Sigmoid colon (tissue), 7 donors: ENCODE results near the gene SCN2A. TPM values are rescaled to one million over a fixed set of nuclear protein-coding genes. Genes with fewer than 3 reads are reported as not detected.
"Not testable (repeated sequence)": the region's sequence is repeated elsewhere in the genome, so short reads cannot be mapped to it uniquely, and the experiment has no call there.

ENCODE experiments used
- DNase-seq: peaks from one replicate; pipeline ENCODE4 v3.0.0-alpha.2; 2019
- H3K27ac ChIP-seq, 4 donors: fragments of 200-600 bp; sonication (generic); one replicate each; pipeline ENCODE4 v1.5.1; 2016 to 2019; ENCODE audit warnings: mild to moderate bottlenecking in 1 of 4
- H3K27me3 ChIP-seq, 3 donors: fragments of 200-600 bp; sonication (generic); one replicate each; pipeline ENCODE4 v1.5.1; 2019; ENCODE audit warnings: mild to moderate bottlenecking in 1 of 3
- H3K36me3 ChIP-seq, 4 donors: fragments of 200-600 bp; sonication (generic); one replicate each; pipeline ENCODE4 v1.5.1; 2016 to 2019
- H3K4me1 ChIP-seq, 4 donors: fragments of 200-600 bp; sonication (generic); one replicate each; pipeline ENCODE4 v1.5.1; 2017 to 2019
- H3K4me3 ChIP-seq, 4 donors: fragments of 200-600 bp; sonication (generic); one replicate each; pipeline ENCODE4 v1.5.1; 2017 to 2019; ENCODE audit warnings: mild to moderate bottlenecking in 2 of 4, moderate library complexity in 1 of 4
- H3K9me3 ChIP-seq, 4 donors: fragments of 200-600 bp in 3 of 4; sonication (generic) in 3 of 4; one replicate each; pipeline versions ENCODE4 v1.5.1 to v1.6.1; 2013 to 2019
- EP300 ChIP-seq, 4 donors: sonication (generic); formaldehyde crosslinking; IDR thresholded peaks; one replicate each; pipeline ENCODE4 v1.6.1; 2017; ENCODE audit warnings: antibody characterized with exemption in 4 of 4
- POLR2A ChIP-seq, 2 donors: fragments of 450-650 bp; IDR thresholded peaks; one replicate each; pipeline ENCODE4 v1.6.1; 2016; ENCODE audit warnings: antibody characterized with exemption in 2 of 2, mild to moderate bottlenecking in 2 of 2, moderate library complexity in 2 of 2
- POLR2AphosphoS5 ChIP-seq, 4 donors: sonication (generic); formaldehyde crosslinking; IDR thresholded peaks; one replicate each; pipeline ENCODE4 v1.6.1; 2017; ENCODE audit warnings: antibody characterized with exemption in 4 of 4
- WGBS, 2 donors: extraction: QIAGEN DNeasy Blood & Tissue Kit; methylation state at CpG; one replicate each; pipeline ENCODE4 v1.1.7; 2013; 5-methylcytosine and 5-hydroxymethylcytosine counted together
- intact Hi-C: fragments of 100-400 bp; cut with DNase I; formaldehyde crosslinking; loops from one replicate; pipeline ENCODE4 v1.15.1; 2023
- polyA plus RNA-seq, 3 donors: library from polyadenylated mRNA; stranded (reverse); fragments of 200-250 nt; gene quantifications; one replicate each; pipeline ENCODE4 v1.2.3, GENCODE V29; 2013
- total RNA-seq, 4 donors: library from RNA; depleted of rRNA; stranded (reverse); fragments of >200 nt; gene quantifications; one replicate each; pipeline ENCODE4 v1.1.0, GENCODE V29; 2016
- TF ChIP-seq, protein P1 (sequence below), 4 experiments: fragments of 450-650 bp in 3 of 4; fragments of 200-600 bp in 1 of 4; IDR thresholded peaks; one replicate each; pipeline ENCODE4 v1.5.1; 2016 to 2019; ENCODE audit warnings: antibody characterized with exemption in 4 of 4, mild to moderate bottlenecking in 3 of 4, moderate library complexity in 2 of 4
- donor health status: healthy with polysubstance abuse.
- donor health status: Bipolar disorder and iron deficiency.
- donor health status: healthy.

SCN2A gene
- total and polyA plus RNA-seq, 7 donors: under 0.01 to 1.1 (median 0.58) TPM; not detected in 1

- 45 to 72% methylated on average over 4 of the region's 4 CpGs for WGBS, 2 donors
- intact Hi-C loops: no loop called here
- Histone ChIP-seq H3K27ac (no peak overlapping the region), H3K9me3 (no peaks in the 10 kb centered on the region), H3K4me3 (no peak overlapping the region), H3K27me3 (no peaks in the 10 kb centered on the region), H3K4me1 (no peaks in the 10 kb centered on the region), H3K36me3 (no peaks in the 10 kb centered on the region)
- TF ChIP-seq, protein P1, sequence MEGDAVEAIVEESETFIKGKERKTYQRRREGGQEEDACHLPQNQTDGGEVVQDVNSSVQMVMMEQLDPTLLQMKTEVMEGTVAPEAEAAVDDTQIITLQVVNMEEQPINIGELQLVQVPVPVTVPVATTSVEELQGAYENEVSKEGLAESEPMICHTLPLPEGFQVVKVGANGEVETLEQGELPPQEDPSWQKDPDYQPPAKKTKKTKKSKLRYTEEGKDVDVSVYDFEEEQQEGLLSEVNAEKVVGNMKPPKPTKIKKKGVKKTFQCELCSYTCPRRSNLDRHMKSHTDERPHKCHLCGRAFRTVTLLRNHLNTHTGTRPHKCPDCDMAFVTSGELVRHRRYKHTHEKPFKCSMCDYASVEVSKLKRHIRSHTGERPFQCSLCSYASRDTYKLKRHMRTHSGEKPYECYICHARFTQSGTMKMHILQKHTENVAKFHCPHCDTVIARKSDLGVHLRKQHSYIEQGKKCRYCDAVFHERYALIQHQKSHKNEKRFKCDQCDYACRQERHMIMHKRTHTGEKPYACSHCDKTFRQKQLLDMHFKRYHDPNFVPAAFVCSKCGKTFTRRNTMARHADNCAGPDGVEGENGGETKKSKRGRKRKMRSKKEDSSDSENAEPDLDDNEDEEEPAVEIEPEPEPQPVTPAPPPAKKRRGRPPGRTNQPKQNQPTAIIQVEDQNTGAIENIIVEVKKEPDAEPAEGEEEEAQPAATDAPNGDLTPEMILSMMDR (IDR thresholded peaks at IDR 0.05): no peak
- TF ChIP-seq POLR2A (IDR thresholded peaks at IDR 0.05) (no peak), POLR2AphosphoS5 (IDR thresholded peaks at IDR 0.05) (no peak), EP300 (IDR thresholded peaks at IDR 0.05) (no peak)
- no peak for DNase-seq
These were observed 74.3 kb downstream of the SCN2A start for GRCh38 chr2:165313509-165313908.

DNA sequence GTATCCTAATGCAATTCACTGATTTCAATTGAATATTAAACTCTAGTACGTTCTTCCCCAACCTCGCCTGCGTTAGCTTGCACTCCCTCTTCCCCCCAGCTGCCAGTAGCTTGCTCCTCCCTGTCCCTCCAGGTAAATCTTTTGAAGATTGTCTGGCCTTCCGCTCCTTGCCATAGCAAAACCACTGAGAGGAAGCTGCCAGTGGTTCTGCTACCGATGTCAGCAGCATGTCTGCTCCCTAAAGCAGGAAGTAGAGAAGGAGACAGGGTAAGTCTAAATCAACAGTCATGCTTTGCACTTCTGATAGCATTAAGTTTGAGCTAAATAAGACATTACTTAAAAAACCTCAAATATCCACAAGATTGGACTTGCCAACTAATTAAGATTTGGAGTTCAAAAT, 89.1 kb downstream of the SCN2A start:
- H3K4me3 ChIP-seq: no peak overlapping the region
- H3K4me1 ChIP-seq: no peaks in the 10 kb centered on the region
- TF ChIP-seq EP300 (IDR thresholded peaks at IDR 0.05) (no peak), POLR2AphosphoS5 (IDR thresholded peaks at IDR 0.05) (no peak), POLR2A (IDR thresholded peaks at IDR 0.05) (no peak)
- TF ChIP-seq, protein P1 (IDR thresholded peaks at IDR 0.05): no peak
- no peak for DNase-seq
- WGBS, 2 donors: 43 to 67% methylated on average over 5 of the region's 5 CpGs
- H3K9me3 ChIP-seq: no peaks in the 10 kb centered on the region
- intact Hi-C loops: no loop called here
- H3K27me3 ChIP-seq: no peaks in the 10 kb centered on the region
- H3K36me3 ChIP-seq: no peaks in the 10 kb centered on the region
- no peak overlapping the region for H3K27ac ChIP-seq

- WGBS, 2 donors: 58 to 89% methylated on average over 2 of the region's 2 CpGs
- H3K27me3 ChIP-seq, H3K4me3 ChIP-seq, intact Hi-C loops, H3K4me1 ChIP-seq, H3K36me3 ChIP-seq, H3K27ac ChIP-seq, H3K9me3 ChIP-seq, DNase-seq: not testable (repeated sequence)
These were observed 105.1 kb downstream of the SCN2A start for GRCh38 chr2:165344276-165344675.

DNA sequence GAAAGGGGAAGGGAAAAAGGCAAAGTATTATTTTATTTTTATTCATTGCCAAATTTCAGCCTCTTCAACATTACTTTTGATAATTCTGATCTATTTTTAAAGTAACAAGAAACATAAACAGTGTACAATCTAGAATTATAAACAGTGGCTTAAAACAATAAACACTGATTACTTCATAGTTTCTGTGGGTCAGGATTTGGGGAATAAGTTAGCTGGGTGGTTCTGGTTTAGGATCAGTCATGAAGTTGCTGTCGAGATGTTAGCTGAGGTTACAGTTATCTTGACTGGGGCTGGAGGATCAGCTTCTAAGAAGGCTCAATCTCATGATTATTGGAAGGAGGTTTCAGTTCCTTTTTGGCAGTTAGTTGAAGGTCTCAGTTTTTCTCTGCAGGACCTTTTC, 109.2 kb downstream of the SCN2A start:
- no peaks in the 10 kb centered on the region for H3K36me3 ChIP-seq
- H3K4me1 ChIP-seq: no peaks in the 10 kb centered on the region
- H3K27me3 ChIP-seq: no peaks in the 10 kb centered on the region
- no peak overlapping the region for H3K27ac ChIP-seq
- DNase-seq: no peak
- WGBS, 2 donors: 70 to 82% methylated on average over 1 of the region's 1 CpG
- H3K9me3 ChIP-seq: no peaks in the 10 kb centered on the region
- intact Hi-C loops: no loop called here
- no peak overlapping the region for H3K4me3 ChIP-seq
- TF ChIP-seq, protein P1 (IDR thresholded peaks at IDR 0.05): no peak
- TF ChIP-seq POLR2AphosphoS5 (IDR thresholded peaks at IDR 0.05) (no peak), EP300 (IDR thresholded peaks at IDR 0.05) (no peak), POLR2A (IDR thresholded peaks at IDR 0.05) (no peak)

- TF ChIP-seq, protein P1 (IDR thresholded peaks at IDR 0.05): no peak
- no peak for TF ChIP-seq POLR2A (IDR thresholded peaks at IDR 0.05)
- no peak for TF ChIP-seq POLR2AphosphoS5 (IDR thresholded peaks at IDR 0.05)
- no peak for TF ChIP-seq EP300 (IDR thresholded peaks at IDR 0.05)
- H3K4me3 ChIP-seq: no peak overlapping the region
- WGBS, 2 donors: 78 to 91% methylated on average over 2 of the region's 2 CpGs
- no peaks in the 10 kb centered on the region for H3K36me3 ChIP-seq
- no peaks in the 10 kb centered on the region for H3K4me1 ChIP-seq
- intact Hi-C loops: no loop called here
- no peaks in the 10 kb centered on the region for H3K27me3 ChIP-seq
- no peaks in the 10 kb centered on the region for H3K9me3 ChIP-seq
- no peak overlapping the region for H3K27ac ChIP-seq
- DNase-seq: no peak
These were observed 110.0 kb downstream of the SCN2A start for GRCh38 chr2:165349181-165349580.
